Liver (tissue), 9 donors: Measurements from ENCODE around the gene TASOR2. TPM values are rescaled to one million over a fixed set of nuclear protein-coding genes. Genes with fewer than 3 reads are reported as not detected.

Experiments used
- DNase-seq: peaks from one replicate; pipeline ENCODE4 v3.0.0-alpha.2; 2017; ENCODE audit warnings: low spot score
- H3K27ac ChIP-seq, 2 donors: one replicate each; pipeline ENCODE4 v1.7.0; 2013; ENCODE audit warnings: inconsistent platforms in 2 of 2, low read length in 2 of 2, control low read depth in 1 of 2, low read depth in 1 of 2, mild to moderate bottlenecking in 1 of 2
- H3K27me3 ChIP-seq, 4 donors: one replicate each; pipeline versions ENCODE4 v1.6.1 to v1.7.0; 2013; ENCODE audit warnings: low read length in 3 of 4, inconsistent platforms in 1 of 4, mild to moderate bottlenecking in 1 of 4, moderate library complexity in 1 of 4; ENCODE audit not compliant: control insufficient read depth in 4 of 4, insufficient read depth in 4 of 4
- H3K36me3 ChIP-seq, 4 donors: one replicate each; pipeline versions ENCODE4 v1.6.1 to v1.7.0; 2013; ENCODE audit warnings: low read length in 3 of 4, mild to moderate bottlenecking in 3 of 4, low read depth in 1 of 4, moderate library complexity in 1 of 4; ENCODE audit not compliant: control insufficient read depth in 4 of 4, insufficient read depth in 3 of 4
- H3K4me1 ChIP-seq, 4 donors: one replicate each; pipeline versions ENCODE4 v1.6.1 to v1.7.0; 2013; ENCODE audit warnings: low read length in 3 of 4, mild to moderate bottlenecking in 3 of 4, moderate library complexity in 1 of 4; ENCODE audit not compliant: control insufficient read depth in 4 of 4, insufficient read depth in 4 of 4
- H3K4me3 ChIP-seq, 3 donors: one replicate each; pipeline versions ENCODE4 v1.6.1 to v1.7.0; 2013; ENCODE audit warnings: low read length in 3 of 3, control low read depth in 1 of 3, low read depth in 1 of 3, mild to moderate bottlenecking in 1 of 3
- H3K9ac ChIP-seq, 2 donors: one replicate each; pipeline ENCODE4 v1.7.0; 2013; ENCODE audit warnings: low read length in 2 of 2, mild to moderate bottlenecking in 2 of 2, moderate library complexity in 2 of 2, control low read depth in 1 of 2, low read depth in 1 of 2
- H3K9me3 ChIP-seq, 4 donors: one replicate each; pipeline versions ENCODE4 v1.6.1 to v1.7.0; 2013; ENCODE audit warnings: low read length in 3 of 4; ENCODE audit not compliant: control insufficient read depth in 4 of 4
- CTCF ChIP-seq: fragments of 150-350 bp; IDR thresholded peaks from 2 replicates; pipeline ENCODE4 v1.5.1; 2017; ENCODE audit warnings: improper control_type of control experiment, low read depth, low read length; ENCODE audit not compliant: missing input control
- EGR1 ChIP-seq, 2 donors: IDR thresholded peaks; 2 replicates each; pipeline ENCODE4 v1.6.1; 2016 to 2018; ENCODE audit warnings: antibody characterized with exemption in 2 of 2, low read depth in 2 of 2
- FOXA1 ChIP-seq: IDR thresholded peaks from 2 replicates; pipeline ENCODE4 v1.6.1; 2016; ENCODE audit warnings: antibody characterized with exemption
- FOXA2 ChIP-seq: IDR thresholded peaks from 2 replicates; pipeline ENCODE4 v1.6.1; 2016; ENCODE audit warnings: antibody characterized with exemption
- GABPA ChIP-seq, 2 donors: IDR thresholded peaks in 1 of 2; conservative IDR thresholded peaks in 1 of 2; 2 replicates each; pipeline ENCODE4 v1.6.1; 2016; ENCODE audit warnings: antibody characterized with exemption in 2 of 2, mild to moderate bottlenecking in 1 of 2, moderate library complexity in 1 of 2
- HNF4A ChIP-seq, 2 donors: conservative IDR thresholded peaks; 2 replicates each; pipeline ENCODE4 v1.6.1; 2016; ENCODE audit warnings: antibody characterized with exemption in 2 of 2, mild to moderate bottlenecking in 2 of 2
- HNF4G ChIP-seq: IDR thresholded peaks from 2 replicates; pipeline ENCODE4 v1.6.1; 2016; ENCODE audit warnings: antibody characterized with exemption
- JUND ChIP-seq, 2 donors: IDR thresholded peaks; 2 replicates each; pipeline ENCODE4 v1.6.1; 2016; ENCODE audit warnings: antibody characterized with exemption in 2 of 2
- MAX ChIP-seq: IDR thresholded peaks from 2 replicates; pipeline ENCODE4 v1.6.1; 2016; ENCODE audit warnings: antibody characterized with exemption
- NR2F2 ChIP-seq: IDR thresholded peaks from 2 replicates; pipeline ENCODE4 v1.6.1; 2016; ENCODE audit warnings: antibody characterized with exemption
- RAD21 ChIP-seq, 2 donors: IDR thresholded peaks; 2 replicates each; pipeline ENCODE4 v1.6.1; 2016; ENCODE audit warnings: antibody characterized with exemption in 2 of 2, mild to moderate bottlenecking in 2 of 2
- REST ChIP-seq: IDR thresholded peaks from 2 replicates; pipeline ENCODE4 v1.6.1; 2016; ENCODE audit warnings: antibody characterized with exemption, mild to moderate bottlenecking
- RXRA ChIP-seq, 2 donors: IDR thresholded peaks; 2 replicates each; pipeline ENCODE4 v1.6.1; 2017 to 2018; ENCODE audit warnings: antibody characterized with exemption in 2 of 2, mild to moderate bottlenecking in 1 of 2
- SP1 ChIP-seq: IDR thresholded peaks from 2 replicates; pipeline ENCODE4 v1.6.1; 2018; ENCODE audit warnings: antibody characterized with exemption, mild to moderate bottlenecking
- TAF1 ChIP-seq: conservative IDR thresholded peaks from 2 replicates; pipeline ENCODE4 v1.6.1; 2016; ENCODE audit warnings: antibody characterized with exemption, mild to moderate bottlenecking
- YY1 ChIP-seq: IDR thresholded peaks from 2 replicates; pipeline ENCODE4 v1.6.1; 2016; ENCODE audit warnings: antibody characterized with exemption, mild to moderate bottlenecking
- WGBS: extraction: QIAGEN DNeasy Blood & Tissue Kit; methylation state at CpG from one replicate; pipeline ENCODE4 v1.1.7; 2013; 5-methylcytosine and 5-hydroxymethylcytosine counted together
- polyA plus RNA-seq, 2 donors: library from polyadenylated mRNA; stranded (reverse) in 1 of 2; unstranded in 1 of 2; fragments of 200-250 nt in 1 of 2; fragments of >200 nt in 1 of 2; fragmentation: Nextera tagmentation in 1 of 2; extraction: Ambion mirVana in 1 of 2; gene quantifications; one replicate each; pipeline versions ENCODE4 v1.2.1 to v1.2.3, GENCODE V29; 2013 to 2015
- total RNA-seq, 2 donors: library from RNA; depleted of rRNA; stranded (reverse); fragments of >200 nt; gene quantifications; one replicate each; pipeline ENCODE4 v1.2.3, GENCODE V29; 2014
- TF ChIP-seq, protein P1 (sequence below): IDR thresholded peaks from 2 replicates; pipeline ENCODE4 v1.6.1; 2016; ENCODE audit warnings: antibody characterized with exemption
- TF ChIP-seq, protein P2 (sequence below): IDR thresholded peaks from 2 replicates; pipeline ENCODE4 v1.6.1; 2016; ENCODE audit warnings: antibody characterized with exemption
- donor health status: healthy.
- donor health status: healthy.
- donor health status: healthy.
- donor health status: healthy.
- donor health status: healthy.

The TASOR2 gene
- total and polyA plus RNA-seq, 4 donors: 7.6 to 40.3 (median 14.2) TPM

DNA sequence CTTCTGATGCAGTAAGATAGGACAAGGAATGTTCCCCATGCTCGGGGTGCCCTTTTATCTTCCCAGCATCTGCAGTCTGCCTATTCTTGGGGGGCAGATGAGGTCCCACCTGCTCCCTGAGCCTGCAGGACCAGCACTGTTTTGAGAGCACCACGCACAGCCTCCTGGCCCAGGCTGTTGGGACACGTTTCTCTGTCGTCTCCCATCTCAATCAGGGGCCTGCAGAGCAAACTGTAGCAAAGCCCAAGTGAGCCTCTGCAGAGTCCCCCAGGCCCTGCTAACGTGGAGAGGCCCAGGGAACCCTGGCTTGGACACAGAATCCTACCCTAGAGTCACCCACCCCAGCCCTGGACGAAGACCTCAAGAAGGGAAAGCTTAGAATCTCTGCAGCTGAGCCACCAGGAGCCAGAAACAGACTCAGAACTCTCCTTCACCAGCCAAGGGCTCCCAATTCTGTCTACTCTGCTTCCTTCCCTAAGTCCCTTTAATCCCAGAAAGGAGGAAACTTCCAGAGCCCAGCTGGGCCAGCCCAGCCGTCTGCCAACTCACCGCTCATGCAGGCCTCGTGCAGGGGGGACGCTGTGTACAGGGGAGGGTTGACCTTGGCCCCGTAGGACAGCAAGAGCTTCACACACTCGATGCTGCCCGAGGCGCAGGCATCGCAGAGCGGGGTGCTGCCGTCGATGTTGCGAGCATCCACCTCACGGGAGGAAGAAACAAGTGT, 33.8 kb upstream of the TASOR2 start:
- no peak for DNase-seq
- no peak overlapping the region for H3K9ac ChIP-seq
- H3K4me3 ChIP-seq: no peak overlapping the region
- no peaks in the 10 kb centered on the region for H3K9me3 ChIP-seq
- H3K27ac ChIP-seq: peak overlapping the region; percentile 17 to 43
- peak; percentile 61 to 77 for TF ChIP-seq HNF4A (conservative IDR thresholded peaks at IDR 0.05)
- TF ChIP-seq GABPA (IDR thresholded peaks at IDR 0.05 in 1 of 2, conservative IDR thresholded peaks at IDR 0.05 in 1 of 2): no peak
- TF ChIP-seq NR2F2: no peak
- TF ChIP-seq SP1: peak; percentile 42
- peak; percentile 62 to 65 for TF ChIP-seq RXRA (IDR thresholded peaks at IDR 0.05)
- TF ChIP-seq, protein P1, sequence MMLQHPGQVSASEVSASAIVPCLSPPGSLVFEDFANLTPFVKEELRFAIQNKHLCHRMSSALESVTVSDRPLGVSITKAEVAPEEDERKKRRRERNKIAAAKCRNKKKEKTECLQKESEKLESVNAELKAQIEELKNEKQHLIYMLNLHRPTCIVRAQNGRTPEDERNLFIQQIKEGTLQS: no peak
- TF ChIP-seq YY1: no peak
- no peak for TF ChIP-seq FOXA1
- no peak for TF ChIP-seq CTCF
- TF ChIP-seq REST: no peak
- TF ChIP-seq EGR1 (IDR thresholded peaks at IDR 0.05; ENCODE audit: low read depth in 2 of 2): no peak
- TF ChIP-seq HNF4G: no peak
- peak; percentile 17 for TF ChIP-seq FOXA2
- no peak for TF ChIP-seq TAF1
- TF ChIP-seq, protein P2, sequence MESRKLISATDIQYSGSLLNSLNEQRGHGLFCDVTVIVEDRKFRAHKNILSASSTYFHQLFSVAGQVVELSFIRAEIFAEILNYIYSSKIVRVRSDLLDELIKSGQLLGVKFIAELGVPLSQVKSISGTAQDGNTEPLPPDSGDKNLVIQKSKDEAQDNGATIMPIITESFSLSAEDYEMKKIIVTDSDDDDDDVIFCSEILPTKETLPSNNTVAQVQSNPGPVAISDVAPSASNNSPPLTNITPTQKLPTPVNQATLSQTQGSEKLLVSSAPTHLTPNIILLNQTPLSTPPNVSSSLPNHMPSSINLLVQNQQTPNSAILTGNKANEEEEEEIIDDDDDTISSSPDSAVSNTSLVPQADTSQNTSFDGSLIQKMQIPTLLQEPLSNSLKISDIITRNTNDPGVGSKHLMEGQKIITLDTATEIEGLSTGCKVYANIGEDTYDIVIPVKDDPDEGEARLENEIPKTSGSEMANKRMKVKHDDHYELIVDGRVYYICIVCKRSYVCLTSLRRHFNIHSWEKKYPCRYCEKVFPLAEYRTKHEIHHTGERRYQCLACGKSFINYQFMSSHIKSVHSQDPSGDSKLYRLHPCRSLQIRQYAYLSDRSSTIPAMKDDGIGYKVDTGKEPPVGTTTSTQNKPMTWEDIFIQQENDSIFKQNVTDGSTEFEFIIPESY: no peak
- no peak for TF ChIP-seq JUND (IDR thresholded peaks at IDR 0.05)
- peak in 1 of 2 donors; percentile 8 for TF ChIP-seq RAD21 (IDR thresholded peaks at IDR 0.05)
- TF ChIP-seq MAX: peak; percentile 100
- H3K4me1 ChIP-seq: peaks cover 34 to 55% (median 46%) of the 10 kb centered on the region in 4 donors
- WGBS: 64% methylated on average over 20 of the region's 20 CpGs
- no peaks in the 10 kb centered on the region for H3K27me3 ChIP-seq
- peaks cover 0 to 10% (median 5%) of the 10 kb centered on the region in 4 donors for H3K36me3 ChIP-seq
